Bronchial epithelial cell (primary cell): ENCODE data around the gene VDR. TPM values are rescaled to one million over a fixed set of nuclear protein-coding genes. Genes with fewer than 3 reads are reported as not detected.

Source experiments
- DNase-seq: peaks from one replicate; pipeline ENCODE4 v3.0.0-alpha.2; 2010; ENCODE audit warnings: low read depth
- FAIRE-seq: peaks from 2 replicates; lab custom pipeline; 2011; peaks lifted over from hg19 to GRCh38; lab: Jason Lieb, UNC
- H3K27me3 ChIP-seq: 2 replicates; pipeline ENCODE4 v1.5.1; 2011; ENCODE audit warnings: low read length; ENCODE audit not compliant: control insufficient read depth, insufficient read depth
- H3K36me3 ChIP-seq: 2 replicates; pipeline ENCODE4 v1.5.1; 2011; ENCODE audit warnings: low read length; ENCODE audit not compliant: control insufficient read depth, insufficient read depth
- H3K4me3 ChIP-seq: 2 replicates; pipeline ENCODE4 v1.5.1; 2011; ENCODE audit warnings: mild to moderate bottlenecking, low read depth, low read length, control low read depth
- total RNA-seq: library from RNA; depleted of rRNA; stranded (reverse); fragments of >200 nt; gene quantifications from 2 replicates; pipeline ENCODE4 v1.2.1, GENCODE V29; 2014
- TF ChIP-seq, protein P1 (sequence below): IDR thresholded peaks from 2 replicates; pipeline ENCODE4 v1.5.1; 2011; ENCODE audit warnings: mild to moderate bottlenecking, moderate library complexity, low read length, control low read depth, inconsistent platforms; ENCODE audit not compliant: insufficient read depth, severe bottlenecking

The VDR gene
- total RNA-seq, 1 donor from 2014 or later, result 3.4 TPM

DNA sequence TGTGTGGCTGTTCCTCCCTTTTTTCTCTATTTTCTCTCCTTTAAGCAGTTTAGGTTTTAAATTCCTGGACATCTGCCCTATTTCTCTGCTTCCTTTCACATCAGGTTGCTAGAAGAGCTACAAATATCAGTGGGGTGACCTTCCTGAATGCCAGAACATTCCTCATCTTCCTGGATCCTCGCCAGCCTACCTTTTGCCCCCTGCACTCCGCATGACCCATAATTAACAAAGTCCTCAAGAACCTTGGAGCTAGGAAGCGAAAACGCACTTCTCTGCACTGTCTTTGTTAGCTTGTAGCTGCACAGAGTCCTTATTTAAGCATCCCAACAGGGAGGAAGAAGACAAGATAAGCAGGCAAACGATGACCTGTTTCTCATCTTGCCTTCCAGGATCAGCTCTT is 30.5 kb downstream of the VDR start:
- no peak for DNase-seq
- Histone ChIP-seq H3K27me3 (no peaks in the 10 kb centered on the region), H3K4me3 (no peak overlapping the region), H3K36me3 (peaks cover 14% of the 10 kb centered on the region)
- no peak for FAIRE-seq
- TF ChIP-seq, protein P1, sequence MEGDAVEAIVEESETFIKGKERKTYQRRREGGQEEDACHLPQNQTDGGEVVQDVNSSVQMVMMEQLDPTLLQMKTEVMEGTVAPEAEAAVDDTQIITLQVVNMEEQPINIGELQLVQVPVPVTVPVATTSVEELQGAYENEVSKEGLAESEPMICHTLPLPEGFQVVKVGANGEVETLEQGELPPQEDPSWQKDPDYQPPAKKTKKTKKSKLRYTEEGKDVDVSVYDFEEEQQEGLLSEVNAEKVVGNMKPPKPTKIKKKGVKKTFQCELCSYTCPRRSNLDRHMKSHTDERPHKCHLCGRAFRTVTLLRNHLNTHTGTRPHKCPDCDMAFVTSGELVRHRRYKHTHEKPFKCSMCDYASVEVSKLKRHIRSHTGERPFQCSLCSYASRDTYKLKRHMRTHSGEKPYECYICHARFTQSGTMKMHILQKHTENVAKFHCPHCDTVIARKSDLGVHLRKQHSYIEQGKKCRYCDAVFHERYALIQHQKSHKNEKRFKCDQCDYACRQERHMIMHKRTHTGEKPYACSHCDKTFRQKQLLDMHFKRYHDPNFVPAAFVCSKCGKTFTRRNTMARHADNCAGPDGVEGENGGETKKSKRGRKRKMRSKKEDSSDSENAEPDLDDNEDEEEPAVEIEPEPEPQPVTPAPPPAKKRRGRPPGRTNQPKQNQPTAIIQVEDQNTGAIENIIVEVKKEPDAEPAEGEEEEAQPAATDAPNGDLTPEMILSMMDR, result no peak

DNA sequence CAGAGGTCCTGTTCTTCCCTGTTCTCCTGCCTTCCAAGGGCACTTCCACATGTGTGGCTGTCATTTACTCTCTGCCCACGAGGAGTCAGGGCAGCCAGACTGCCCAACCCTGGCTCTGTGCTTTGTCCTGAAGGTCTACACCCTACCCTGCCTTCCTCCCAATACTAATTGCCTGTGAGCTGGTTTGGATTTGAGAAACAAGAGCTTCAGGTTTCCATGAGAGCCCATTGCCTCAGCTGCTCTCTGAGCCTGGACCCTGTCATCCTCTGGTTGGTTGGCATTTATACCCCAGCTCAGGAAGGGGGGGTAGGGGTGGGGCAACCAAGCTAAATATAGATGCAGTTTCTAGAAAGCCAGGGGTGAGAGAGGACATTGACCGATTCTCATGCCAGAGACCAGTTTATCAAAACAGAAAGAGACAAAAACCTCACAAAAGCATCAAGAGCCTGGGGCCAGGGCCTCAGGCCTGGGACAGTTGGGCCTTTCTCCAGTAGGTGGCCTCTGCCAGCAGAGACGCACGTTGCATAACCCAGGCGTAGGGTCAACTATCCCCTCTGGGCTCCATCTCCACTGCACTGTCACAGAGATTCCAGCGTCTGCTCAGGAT is 34.5 kb downstream of the VDR start:
- FAIRE-seq (no peak), DNase-seq (no peak)
- Histone ChIP-seq H3K4me3 (no peak overlapping the region), H3K27me3 (no peaks in the 10 kb centered on the region), H3K36me3 (peaks cover 5% of the 10 kb centered on the region)
- TF ChIP-seq, protein P1, result no peak

DNA sequence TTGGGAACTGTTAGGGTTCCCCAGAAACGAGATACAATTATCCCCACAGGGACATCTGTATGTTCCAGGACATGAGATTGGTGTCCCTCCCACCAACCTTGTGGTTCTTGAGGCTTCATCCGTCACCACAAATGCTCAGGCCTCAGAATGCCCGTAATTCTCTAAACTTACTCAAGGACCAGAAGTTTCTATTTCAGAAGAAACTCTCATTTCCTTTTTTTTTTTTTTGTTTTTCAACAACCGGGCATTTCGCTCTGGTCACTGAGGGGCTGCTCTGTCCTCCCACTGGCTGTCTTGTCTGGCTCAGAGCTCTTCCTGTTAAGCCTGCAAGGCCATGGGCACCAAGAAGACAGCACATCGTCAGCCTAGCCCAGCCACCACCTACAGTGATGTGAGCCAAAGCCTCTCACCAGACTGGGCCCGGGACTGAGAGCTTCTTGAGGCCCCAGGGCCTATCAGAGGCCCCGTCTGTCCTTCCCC is 36.2 kb downstream of the VDR start:
- Histone ChIP-seq H3K36me3 (peaks cover 6% of the 10 kb centered on the region), H3K27me3 (no peaks in the 10 kb centered on the region), H3K4me3 (no peak overlapping the region)
- TF ChIP-seq, protein P1, result no peak
- DNase-seq (no peak), FAIRE-seq (no peak)

DNA sequence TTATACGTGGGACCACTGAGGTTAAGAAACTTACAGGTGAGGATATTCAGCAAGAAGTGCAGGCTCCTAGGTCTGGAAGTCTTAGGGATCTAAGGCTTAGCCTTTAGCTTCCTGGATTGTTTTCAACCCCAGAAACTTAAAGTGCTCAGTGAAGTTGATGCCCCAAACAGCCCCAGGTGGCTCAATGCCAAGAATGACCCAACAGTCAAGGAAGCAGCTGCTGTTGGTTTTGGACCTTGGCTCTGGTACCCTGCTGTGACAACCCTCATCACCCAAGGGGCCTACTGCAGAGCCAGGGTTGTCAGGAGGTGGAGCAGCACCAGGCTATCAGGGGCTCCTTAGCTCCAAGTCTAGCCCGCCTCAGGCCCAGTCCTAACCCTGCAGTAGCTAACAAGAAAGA is 36.8 kb downstream of the VDR start:
- TF ChIP-seq, protein P1, result no peak
- FAIRE-seq (no peak), DNase-seq (no peak)
- Histone ChIP-seq H3K36me3 (peaks cover 6% of the 10 kb centered on the region), H3K4me3 (no peak overlapping the region), H3K27me3 (no peaks in the 10 kb centered on the region)

DNA sequence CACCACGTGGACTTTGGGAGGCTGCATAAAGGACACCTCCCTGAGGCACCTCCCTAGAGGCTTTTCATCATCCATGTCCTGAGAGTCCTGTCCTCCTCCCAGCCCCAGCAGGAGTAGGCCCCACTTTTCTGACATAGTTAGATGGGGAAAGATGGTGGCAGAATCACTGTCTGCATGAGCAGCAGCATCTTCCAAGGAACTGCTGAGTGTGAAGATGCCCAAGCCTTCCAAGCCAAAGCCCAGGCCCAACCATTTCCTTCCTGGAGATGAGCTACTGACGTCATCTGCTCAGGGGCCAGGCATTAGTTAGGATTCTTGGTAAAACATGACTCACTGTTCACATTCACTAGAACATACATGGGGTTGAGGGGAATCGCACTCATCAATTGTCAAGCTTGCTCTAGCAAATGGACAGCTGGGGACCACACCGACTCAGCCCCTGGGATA is 37.3 kb downstream of the VDR start:
- peak; percentile 79 for DNase-seq
- no peak for FAIRE-seq

More for the DNA sequence above, 37.3 kb downstream of the VDR start:
- no peak overlapping the region for H3K4me3 ChIP-seq
- H3K27me3 ChIP-seq, result no peaks in the 10 kb centered on the region
- H3K36me3 ChIP-seq, result peaks cover 6% of the 10 kb centered on the region
- TF ChIP-seq, protein P1, result no peak
